ENCODE measurements around the gene MEGF9. TPM values are rescaled to one million over a fixed set of nuclear protein-coding genes. Genes with fewer than 3 reads are reported as not detected.

Gene MEGF9
- total and polyA plus RNA-seq, 4 donors = 5.9 to 21.5 (median 12.0) TPM

DNA sequence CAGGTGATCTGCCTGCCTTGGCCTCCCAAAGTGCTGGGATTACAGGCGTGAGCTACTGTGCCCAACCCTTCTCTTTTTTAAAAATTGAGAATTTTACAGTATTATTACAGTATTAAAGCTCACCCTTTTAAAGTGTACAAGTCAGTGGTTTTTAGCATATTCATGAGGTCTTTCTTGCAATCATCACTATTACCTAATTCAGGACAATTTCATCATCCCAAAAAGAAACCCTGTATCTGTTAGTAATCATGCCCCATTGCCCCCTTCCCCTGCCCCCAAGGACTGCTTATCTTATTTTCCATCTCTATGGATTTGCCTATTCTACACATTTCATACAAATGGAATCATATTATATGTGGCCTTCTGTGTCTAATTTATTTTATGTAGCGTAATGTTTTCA lies 22.6 kb upstream of the MEGF9 start:
- WGBS, 2 donors = 95 to 98% methylated on average over 2 of the region's 2 CpGs
- Histone ChIP-seq H3K9me3 (ENCODE audit: control insufficient read depth, low read length) (no peaks in the 10 kb centered on the region), H3K27ac (ENCODE audit: low read depth in 1 of 2, low read length in 2 of 2) (no peak overlapping the region), H3K27me3 (ENCODE audit: control insufficient read depth in 1 of 2, insufficient read depth in 2 of 2, low read length in 1 of 2) (no peaks in the 10 kb centered on the region), H3K4me3 (ENCODE audit: low read length in 2 of 2) (no peak overlapping the region), H3K36me3 (ENCODE audit: control insufficient read depth in 1 of 2, insufficient read depth in 2 of 2, low read length in 1 of 2) (no peaks in the 10 kb centered on the region), H3K4me1 (ENCODE audit: control insufficient read depth in 1 of 2, insufficient read depth in 2 of 2, low read length in 2 of 2) (no peaks in the 10 kb centered on the region)
- no peak for ATAC-seq (ENCODE audit: low FRiP score)
- intact Hi-C loops (cut with DNase I) = no loop called here
- no peak for DNase-seq

DNA sequence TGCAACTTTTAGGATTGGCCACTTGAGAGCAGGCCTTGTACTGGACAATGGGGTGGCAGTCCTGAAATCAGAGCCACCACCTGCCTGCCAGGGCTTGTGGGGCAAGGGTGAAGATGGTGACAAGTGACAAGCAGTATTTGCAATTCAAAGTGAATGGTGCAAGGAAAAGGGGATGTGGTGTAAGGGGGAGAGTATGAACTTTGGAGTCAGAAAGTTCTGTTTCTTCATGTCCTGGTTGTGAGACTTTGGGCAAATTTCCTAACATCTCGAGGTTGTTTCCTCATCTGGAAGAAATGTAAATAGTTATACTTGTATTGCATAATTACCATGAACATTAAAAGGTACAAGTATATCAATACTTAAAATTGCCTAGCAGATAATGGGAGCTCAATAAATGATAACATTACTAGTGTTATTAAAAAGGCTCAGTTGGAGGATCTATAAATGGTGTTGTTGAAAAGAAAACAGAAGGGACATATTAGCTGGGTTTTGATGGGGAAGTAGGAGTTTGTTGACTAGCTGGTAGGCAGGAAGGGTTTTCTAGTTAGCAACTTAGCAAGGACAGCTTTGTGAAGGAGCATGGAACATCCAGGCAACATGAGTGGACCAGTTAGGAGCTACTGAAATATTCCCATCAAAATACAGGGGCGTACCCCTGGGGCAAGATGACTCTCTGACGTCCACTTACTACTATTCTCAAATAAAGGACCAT lies 21.3 kb upstream of the MEGF9 start:
- peak; percentile 24 for ATAC-seq (ENCODE audit: low FRiP score)
- peak overlapping the region in 1 of 2 donors; percentile 80 for H3K27ac ChIP-seq (ENCODE audit: low read depth in 1 of 2, low read length in 2 of 2)
- 59 to 62% methylated on average over 3 of the region's 3 CpGs for WGBS, 2 donors

DNA sequence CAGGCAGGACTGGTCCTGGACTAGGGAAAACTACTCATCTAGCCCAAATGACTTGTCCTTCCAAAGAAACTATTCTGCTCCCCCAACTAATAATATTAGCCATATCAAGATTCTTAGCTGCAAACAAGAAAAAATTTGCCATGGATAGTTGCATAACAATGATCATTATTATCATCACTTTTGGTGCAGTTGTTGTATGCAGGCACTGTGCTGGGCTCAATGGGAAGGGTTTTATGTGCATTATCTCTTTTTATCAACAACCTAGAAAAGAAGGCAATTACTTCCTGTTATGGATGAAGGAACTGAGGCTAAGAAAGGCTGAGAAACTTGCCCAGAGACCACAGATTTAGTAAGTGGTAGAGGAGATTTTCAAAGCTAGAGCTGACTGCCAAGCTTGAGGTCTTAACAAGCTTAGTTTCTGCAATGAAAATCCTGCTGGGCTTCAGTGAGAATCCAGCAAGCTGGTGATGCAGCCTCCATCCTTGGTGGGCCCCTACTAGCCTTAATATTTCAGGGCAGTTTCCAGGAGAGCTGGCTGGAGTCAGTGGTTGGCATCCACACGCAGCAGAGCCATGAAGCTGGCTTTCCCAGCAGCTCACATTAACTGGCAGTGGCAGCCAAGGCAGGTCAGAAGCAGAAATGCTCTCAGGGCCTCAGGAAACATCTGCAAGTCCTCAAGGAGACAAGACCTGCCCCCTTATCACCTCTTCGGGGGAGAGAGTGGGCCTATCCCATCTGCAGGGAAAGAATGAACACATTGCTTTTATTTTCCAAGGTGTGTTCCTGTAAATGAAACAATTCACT lies 20.5 kb upstream of the MEGF9 start:
- Histone ChIP-seq H3K4me1 (ENCODE audit: control insufficient read depth in 1 of 2, insufficient read depth in 2 of 2, low read length in 2 of 2) (no peaks in the 10 kb centered on the region), H3K9me3 (ENCODE audit: control insufficient read depth, low read length) (no peaks in the 10 kb centered on the region), H3K36me3 (ENCODE audit: control insufficient read depth in 1 of 2, insufficient read depth in 2 of 2, low read length in 1 of 2) (no peaks in the 10 kb centered on the region), H3K27me3 (ENCODE audit: control insufficient read depth in 1 of 2, insufficient read depth in 2 of 2, low read length in 1 of 2) (no peaks in the 10 kb centered on the region), H3K27ac (ENCODE audit: low read depth in 1 of 2, low read length in 2 of 2) (peak overlapping the region; percentile 52 to 80), H3K4me3 (ENCODE audit: low read length in 2 of 2) (no peak overlapping the region)
- DNase-seq (no peak), ATAC-seq (ENCODE audit: low FRiP score) (no peak)
- 5% methylated on average over 2 of the region's 2 CpGs for WGBS, 2 donors
- intact Hi-C loops (cut with DNase I) = no loop called here

More for the DNA sequence above, 21.3 kb upstream of the MEGF9 start:
- Histone ChIP-seq H3K9me3 (ENCODE audit: control insufficient read depth, low read length) (no peaks in the 10 kb centered on the region), H3K4me3 (ENCODE audit: low read length in 2 of 2) (no peak overlapping the region), H3K27me3 (ENCODE audit: control insufficient read depth in 1 of 2, insufficient read depth in 2 of 2, low read length in 1 of 2) (no peaks in the 10 kb centered on the region), H3K36me3 (ENCODE audit: control insufficient read depth in 1 of 2, insufficient read depth in 2 of 2, low read length in 1 of 2) (no peaks in the 10 kb centered on the region), H3K4me1 (ENCODE audit: control insufficient read depth in 1 of 2, insufficient read depth in 2 of 2, low read length in 2 of 2) (no peaks in the 10 kb centered on the region)
- DNase-seq = no peak
- intact Hi-C loops (cut with DNase I) = no loop called here

DNA sequence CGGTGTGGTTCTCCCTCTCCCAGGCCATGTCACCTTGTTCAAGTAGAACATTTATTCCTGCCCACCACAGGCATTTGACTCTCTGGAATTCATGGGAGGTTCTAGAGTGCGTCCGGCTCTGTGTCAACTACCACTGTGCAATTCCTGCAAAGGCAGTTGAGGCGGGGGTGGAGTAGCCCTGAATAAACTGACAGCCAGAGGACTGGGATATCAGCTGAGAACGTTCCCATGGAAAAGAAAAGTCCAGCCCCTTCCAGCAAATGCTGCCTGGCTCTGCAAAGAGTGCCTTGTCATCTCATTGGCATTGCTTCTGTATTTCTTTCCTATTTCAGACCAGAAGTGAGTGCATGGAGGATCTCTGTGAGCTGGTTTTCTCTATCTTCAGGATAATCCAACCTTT lies 18.9 kb upstream of the MEGF9 start:
- no peaks in the 10 kb centered on the region for H3K9me3 ChIP-seq (ENCODE audit: control insufficient read depth, low read length)
- intact Hi-C loops (cut with DNase I) = loop anchor here in 1 of 2 donors (1.0 kb wide), 1 partner anchor 19 kb away; the partner anchor contains the start of gene MEGF9
- no peaks in the 10 kb centered on the region for H3K36me3 ChIP-seq (ENCODE audit: control insufficient read depth in 1 of 2, insufficient read depth in 2 of 2, low read length in 1 of 2)
- no peak overlapping the region for H3K4me3 ChIP-seq (ENCODE audit: low read length in 2 of 2)
- DNase-seq = peak; percentile 80 to 87
- no peaks in the 10 kb centered on the region for H3K4me1 ChIP-seq (ENCODE audit: control insufficient read depth in 1 of 2, insufficient read depth in 2 of 2, low read length in 2 of 2)
- WGBS, 2 donors = 12 to 15% methylated on average over 5 of the region's 5 CpGs
- peak; percentile 79 for ATAC-seq (ENCODE audit: low FRiP score)
- no peak overlapping the region for H3K27ac ChIP-seq (ENCODE audit: low read depth in 1 of 2, low read length in 2 of 2)
- H3K27me3 ChIP-seq (ENCODE audit: control insufficient read depth in 1 of 2, insufficient read depth in 2 of 2, low read length in 1 of 2) = no peaks in the 10 kb centered on the region

DNA sequence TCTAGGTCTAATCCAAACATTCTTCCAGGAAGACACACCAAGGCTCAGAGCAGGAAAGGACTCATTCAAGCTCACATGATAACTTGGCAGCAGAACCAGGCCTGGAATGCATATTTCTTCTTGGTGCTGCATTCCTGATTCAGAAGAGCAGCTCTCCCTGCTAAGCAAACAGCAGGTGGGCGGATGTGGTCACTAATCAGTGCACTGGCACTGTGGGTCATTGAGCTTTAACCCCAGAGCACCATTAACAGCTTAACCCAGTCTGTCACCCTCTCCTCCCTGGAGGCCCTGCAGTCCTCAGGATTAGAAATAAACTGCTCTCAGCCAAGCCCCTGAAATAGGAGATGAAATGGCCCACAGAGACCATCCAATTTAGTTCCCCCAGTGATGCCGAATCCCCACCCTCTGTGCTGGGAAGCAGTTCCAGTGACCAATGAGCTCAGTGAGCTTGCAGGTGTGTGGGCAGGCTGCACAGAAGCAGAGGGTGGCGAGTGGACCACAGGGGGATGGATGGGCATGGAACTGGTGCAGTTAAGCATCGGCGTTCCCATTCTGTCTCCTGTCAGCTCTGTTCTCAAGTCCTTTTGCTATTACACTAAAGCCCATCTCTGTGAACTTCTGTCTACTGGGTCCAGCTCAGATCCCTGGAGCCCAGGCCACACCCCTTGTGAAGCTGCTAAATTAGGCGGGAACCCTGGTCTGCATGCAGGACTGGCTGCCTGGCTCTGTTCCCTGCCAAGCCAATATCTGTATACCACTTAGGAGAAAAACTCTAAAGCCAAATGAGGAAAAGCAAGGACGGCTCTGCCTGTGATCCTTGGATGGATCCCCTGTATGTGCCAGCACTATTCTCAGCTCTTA lies 16.6 kb upstream of the MEGF9 start:
- WGBS, 2 donors = 42 to 45% methylated on average over 7 of the region's 7 CpGs
- H3K9me3 ChIP-seq (ENCODE audit: control insufficient read depth, low read length) = no peaks in the 10 kb centered on the region
- intact Hi-C loops (cut with DNase I) = no loop called here
- peak; percentile 74 to 76 for DNase-seq
- no peaks in the 10 kb centered on the region for H3K36me3 ChIP-seq (ENCODE audit: control insufficient read depth in 1 of 2, insufficient read depth in 2 of 2, low read length in 1 of 2)
- H3K27ac ChIP-seq (ENCODE audit: low read depth in 1 of 2, low read length in 2 of 2) = peak overlapping the region; percentile 70 to 87
- peak; percentile 16 for ATAC-seq (ENCODE audit: low FRiP score)
- H3K4me1 ChIP-seq (ENCODE audit: control insufficient read depth in 1 of 2, insufficient read depth in 2 of 2, low read length in 2 of 2) = no peaks in the 10 kb centered on the region
- no peak overlapping the region for H3K4me3 ChIP-seq (ENCODE audit: low read length in 2 of 2)
- no peaks in the 10 kb centered on the region for H3K27me3 ChIP-seq (ENCODE audit: control insufficient read depth in 1 of 2, insufficient read depth in 2 of 2, low read length in 1 of 2)

DNA sequence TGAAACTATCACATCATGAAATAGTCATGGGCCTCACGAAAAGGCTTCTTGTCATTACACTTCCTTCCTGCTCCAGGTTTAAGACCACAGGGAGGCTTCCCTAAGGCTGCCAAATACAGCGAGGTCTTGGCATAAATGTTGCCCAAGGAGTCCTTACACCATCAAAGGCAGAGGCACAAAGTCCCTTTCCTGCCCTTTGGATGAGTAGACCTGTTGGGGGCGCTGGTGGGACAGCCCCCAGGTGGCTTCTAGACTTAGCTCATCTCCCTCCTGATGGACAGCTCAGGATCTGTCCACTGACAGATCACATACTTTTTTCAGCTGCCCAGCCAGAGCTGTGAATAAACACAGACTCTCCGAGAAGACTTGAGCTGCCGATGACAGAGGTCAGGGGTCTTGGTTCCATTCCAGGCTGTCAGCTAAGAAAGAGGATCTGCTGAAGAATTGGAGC lies 15.5 kb upstream of the MEGF9 start:
- no peaks in the 10 kb centered on the region for H3K4me1 ChIP-seq (ENCODE audit: control insufficient read depth in 1 of 2, insufficient read depth in 2 of 2, low read length in 2 of 2)
- H3K9me3 ChIP-seq (ENCODE audit: control insufficient read depth, low read length) = no peaks in the 10 kb centered on the region
- WGBS, 2 donors = 58 to 63% methylated on average over 5 of the region's 5 CpGs
- no peak overlapping the region for H3K4me3 ChIP-seq (ENCODE audit: low read length in 2 of 2)
- DNase-seq (no peak), ATAC-seq (ENCODE audit: low FRiP score) (no peak)
- intact Hi-C loops (cut with DNase I) = no loop called here
- no peaks in the 10 kb centered on the region for H3K27me3 ChIP-seq (ENCODE audit: control insufficient read depth in 1 of 2, insufficient read depth in 2 of 2, low read length in 1 of 2)
- peak overlapping the region in 1 of 2 donors; percentile 2 for H3K27ac ChIP-seq (ENCODE audit: low read depth in 1 of 2, low read length in 2 of 2)
- H3K36me3 ChIP-seq (ENCODE audit: control insufficient read depth in 1 of 2, insufficient read depth in 2 of 2, low read length in 1 of 2) = no peaks in the 10 kb centered on the region

DNA sequence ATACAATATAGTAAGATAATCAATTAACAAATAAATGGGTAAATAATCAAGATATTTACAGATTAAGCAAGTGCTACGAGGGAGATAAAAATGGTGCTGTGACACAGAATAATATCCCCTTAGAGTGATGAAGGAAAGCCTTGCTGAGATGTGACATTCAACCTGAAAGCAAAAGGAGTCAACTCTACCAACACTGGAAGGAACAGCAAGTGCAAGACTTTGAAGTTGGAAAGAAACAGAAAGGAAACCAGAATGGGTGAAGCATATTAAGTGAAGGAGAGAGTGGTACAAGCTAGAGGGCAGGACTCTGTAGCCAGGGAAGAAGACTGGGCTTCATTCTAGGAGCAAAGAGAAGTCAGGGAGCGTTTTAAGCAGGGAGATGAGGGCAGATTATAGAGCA lies 12.2 kb upstream of the MEGF9 start:
- intact Hi-C loops (cut with DNase I) = no loop called here
- no peak for ATAC-seq (ENCODE audit: low FRiP score)
- no peaks in the 10 kb centered on the region for H3K9me3 ChIP-seq (ENCODE audit: control insufficient read depth, low read length)
- H3K36me3 ChIP-seq (ENCODE audit: control insufficient read depth in 1 of 2, insufficient read depth in 2 of 2, low read length in 1 of 2) = no peaks in the 10 kb centered on the region
- H3K27me3 ChIP-seq (ENCODE audit: control insufficient read depth in 1 of 2, insufficient read depth in 2 of 2, low read length in 1 of 2) = no peaks in the 10 kb centered on the region
- no peak overlapping the region for H3K4me3 ChIP-seq (ENCODE audit: low read length in 2 of 2)
- H3K4me1 ChIP-seq (ENCODE audit: control insufficient read depth in 1 of 2, insufficient read depth in 2 of 2, low read length in 2 of 2) = no peaks in the 10 kb centered on the region
- DNase-seq = no peak
- H3K27ac ChIP-seq (ENCODE audit: low read depth in 1 of 2, low read length in 2 of 2) = no peak overlapping the region
- 91 to 92% methylated on average over 2 of the region's 2 CpGs for WGBS, 2 donors

DNA sequence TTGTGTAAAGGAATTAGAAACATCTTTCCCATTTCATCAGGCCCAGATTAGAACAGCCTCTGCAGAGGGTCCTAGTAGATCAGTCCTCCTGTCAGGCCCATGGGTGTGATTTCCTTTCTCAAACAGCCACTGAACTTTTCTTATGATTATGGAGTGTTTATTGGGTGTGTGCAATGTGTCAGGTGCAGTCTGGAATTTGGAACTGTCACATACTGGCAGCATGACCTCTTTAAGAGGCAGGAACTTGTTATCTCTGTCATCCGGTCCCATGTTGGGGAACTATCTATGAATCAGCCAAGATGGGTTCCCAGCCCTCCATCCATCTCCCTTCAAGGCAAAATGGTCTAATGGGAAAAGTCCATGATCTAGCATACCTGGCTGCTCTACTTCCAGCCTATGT lies 11.6 kb upstream of the MEGF9 start:
- whole genome bisulfite sequencing, 2 donors = 52 to 59% methylated on average over 1 of the region's 1 CpG
- no peak overlapping the region for H3K4me3 ChIP-seq (ENCODE audit: low read length in 2 of 2)
- no peaks in the 10 kb centered on the region for H3K27me3 ChIP-seq (ENCODE audit: control insufficient read depth in 1 of 2, insufficient read depth in 2 of 2, low read length in 1 of 2)
- DNase-seq (no peak), ATAC-seq (ENCODE audit: low FRiP score) (no peak)
- no peaks in the 10 kb centered on the region for H3K36me3 ChIP-seq (ENCODE audit: control insufficient read depth in 1 of 2, insufficient read depth in 2 of 2, low read length in 1 of 2)
- no peak overlapping the region for H3K27ac ChIP-seq (ENCODE audit: low read depth in 1 of 2, low read length in 2 of 2)
- intact Hi-C loops (cut with DNase I) = no loop called here
- no peaks in the 10 kb centered on the region for H3K9me3 ChIP-seq (ENCODE audit: control insufficient read depth, low read length)
- no peaks in the 10 kb centered on the region for H3K4me1 ChIP-seq (ENCODE audit: control insufficient read depth in 1 of 2, insufficient read depth in 2 of 2, low read length in 2 of 2)

Data from aorta (tissue), 5 donors.